DND-41 (cell line): ENCODE data around the gene DDX31.

Experiments
- ATAC-seq: fragments of 200-7000 bp; cut with Tn5 transposase; 3 replicates; pipeline ENCODE4 v1.9.1; 2021; ENCODE audit warnings: low read depth; ENCODE audit not compliant: insufficient read depth
- DNase-seq: peaks from one replicate; pipeline ENCODE4 v3.0.0-alpha.2; 2020
- H2AFZ ChIP-seq: 2 replicates; pipeline ENCODE4 v1.6.0; 2012; ENCODE audit warnings: low read depth, low read length
- H3K27ac ChIP-seq: 2 replicates; pipeline ENCODE4 v1.5.1; 2012; ENCODE audit warnings: low read length, inconsistent platforms
- H3K27me3 ChIP-seq: fragments of 200-600 bp; sonication (generic); 2 replicates; pipeline ENCODE4 v1.6.0; 2012; ENCODE audit warnings: low read length, mild to moderate bottlenecking, inconsistent platforms; ENCODE audit not compliant: insufficient read depth, poor library complexity
- H3K36me3 ChIP-seq: 2 replicates; pipeline ENCODE4 v1.5.1; 2012; ENCODE audit warnings: low read length, inconsistent platforms; ENCODE audit not compliant: insufficient read depth
- H3K4me1 ChIP-seq: 2 replicates; pipeline ENCODE4 v1.5.1; 2012; ENCODE audit warnings: mild to moderate bottlenecking, low read length; ENCODE audit not compliant: insufficient read depth
- H3K4me2 ChIP-seq: 2 replicates; pipeline ENCODE4 v1.6.0; 2012; ENCODE audit warnings: mild to moderate bottlenecking, moderate library complexity, low read length, inconsistent platforms; ENCODE audit not compliant: insufficient read depth
- H3K4me3 ChIP-seq, 2 experiments: fragments of 200-600 bp in 1 of 2; shearing (Covaris generic) in 1 of 2; 2 replicates each; pipeline ENCODE4 v1.5.1; 2012 to 2016; ENCODE audit warnings: inconsistent platforms in 2 of 2, low read length in 2 of 2, mild to moderate bottlenecking in 2 of 2, low read depth in 1 of 2, moderate library complexity in 1 of 2
- H3K79me2 ChIP-seq: 2 replicates; pipeline ENCODE4 v1.6.0; 2012; ENCODE audit warnings: low read length, inconsistent platforms; ENCODE audit not compliant: insufficient read depth
- H3K9ac ChIP-seq: 2 replicates; pipeline ENCODE4 v1.6.0; 2012; ENCODE audit warnings: low read depth, mild to moderate bottlenecking, inconsistent platforms, low read length, moderate library complexity
- H3K9me3 ChIP-seq: 2 replicates; pipeline ENCODE4 v1.5.1; 2012; ENCODE audit warnings: low read length, moderate library complexity, mild to moderate bottlenecking, inconsistent platforms; ENCODE audit not compliant: insufficient read depth, severe bottlenecking
- H4K20me1 ChIP-seq: 2 replicates; pipeline ENCODE4 v1.6.0; 2012; ENCODE audit warnings: low read length; ENCODE audit not compliant: insufficient read depth
- EZH2 ChIP-seq: IDR thresholded peaks from 3 replicates; pipeline ENCODE4 v1.6.1; 2012; ENCODE audit warnings: borderline replicate concordance, low read depth, mild to moderate bottlenecking, moderate library complexity, low read length, inconsistent platforms; ENCODE audit not compliant: severe bottlenecking
- TF ChIP-seq, protein P1 (sequence below): IDR thresholded peaks from 2 replicates; pipeline ENCODE4 v1.5.1; 2012; ENCODE audit warnings: borderline replicate concordance, low read length, moderate library complexity, mild to moderate bottlenecking; ENCODE audit not compliant: poor library complexity, severe bottlenecking; ENCODE audit errors: extremely low read depth

DDX31 gene

DNA sequence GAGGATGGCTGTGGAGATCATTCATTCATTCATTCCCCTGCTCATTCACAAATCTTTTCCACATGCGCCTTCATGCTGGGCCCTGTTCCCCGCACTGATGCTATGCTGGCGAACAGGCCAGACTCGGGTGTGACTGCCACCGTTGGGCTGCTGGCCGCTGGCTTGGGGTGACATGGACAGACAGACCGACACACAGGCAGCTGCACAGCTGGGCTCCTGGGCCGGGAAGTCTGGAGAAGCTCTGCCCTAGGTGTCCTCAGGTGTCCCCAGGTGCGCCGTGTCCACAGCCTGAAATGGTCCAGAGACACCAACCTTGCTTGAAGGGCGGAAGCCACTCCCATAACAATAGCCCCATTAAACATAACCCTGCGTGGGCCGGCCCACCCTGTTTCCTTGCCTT, 122.3 kb downstream of the DDX31 start:
- no peak overlapping the region for H3K27ac ChIP-seq
- peaks cover 5% of the 10 kb centered on the region; the same call in 1 of the 2 replicates for H4K20me1 ChIP-seq
- no peaks in the 10 kb centered on the region for H3K36me3 ChIP-seq
- no peaks in the 10 kb centered on the region for H3K9me3 ChIP-seq
- TF ChIP-seq EZH2, result no peak
- TF ChIP-seq, protein P1, sequence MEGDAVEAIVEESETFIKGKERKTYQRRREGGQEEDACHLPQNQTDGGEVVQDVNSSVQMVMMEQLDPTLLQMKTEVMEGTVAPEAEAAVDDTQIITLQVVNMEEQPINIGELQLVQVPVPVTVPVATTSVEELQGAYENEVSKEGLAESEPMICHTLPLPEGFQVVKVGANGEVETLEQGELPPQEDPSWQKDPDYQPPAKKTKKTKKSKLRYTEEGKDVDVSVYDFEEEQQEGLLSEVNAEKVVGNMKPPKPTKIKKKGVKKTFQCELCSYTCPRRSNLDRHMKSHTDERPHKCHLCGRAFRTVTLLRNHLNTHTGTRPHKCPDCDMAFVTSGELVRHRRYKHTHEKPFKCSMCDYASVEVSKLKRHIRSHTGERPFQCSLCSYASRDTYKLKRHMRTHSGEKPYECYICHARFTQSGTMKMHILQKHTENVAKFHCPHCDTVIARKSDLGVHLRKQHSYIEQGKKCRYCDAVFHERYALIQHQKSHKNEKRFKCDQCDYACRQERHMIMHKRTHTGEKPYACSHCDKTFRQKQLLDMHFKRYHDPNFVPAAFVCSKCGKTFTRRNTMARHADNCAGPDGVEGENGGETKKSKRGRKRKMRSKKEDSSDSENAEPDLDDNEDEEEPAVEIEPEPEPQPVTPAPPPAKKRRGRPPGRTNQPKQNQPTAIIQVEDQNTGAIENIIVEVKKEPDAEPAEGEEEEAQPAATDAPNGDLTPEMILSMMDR, result no peak
- no peaks in the 10 kb centered on the region for H3K4me1 ChIP-seq
- DNase-seq (no peak), ATAC-seq (no peak)
- no peak overlapping the region for H3K9ac ChIP-seq
- no peak overlapping the region for H3K4me3 ChIP-seq
- no peaks in the 10 kb centered on the region for H3K27me3 ChIP-seq
- H3K79me2 ChIP-seq, result no peaks in the 10 kb centered on the region
- no peak overlapping the region for H2AFZ ChIP-seq
- no peak overlapping the region for H3K4me2 ChIP-seq

DNA sequence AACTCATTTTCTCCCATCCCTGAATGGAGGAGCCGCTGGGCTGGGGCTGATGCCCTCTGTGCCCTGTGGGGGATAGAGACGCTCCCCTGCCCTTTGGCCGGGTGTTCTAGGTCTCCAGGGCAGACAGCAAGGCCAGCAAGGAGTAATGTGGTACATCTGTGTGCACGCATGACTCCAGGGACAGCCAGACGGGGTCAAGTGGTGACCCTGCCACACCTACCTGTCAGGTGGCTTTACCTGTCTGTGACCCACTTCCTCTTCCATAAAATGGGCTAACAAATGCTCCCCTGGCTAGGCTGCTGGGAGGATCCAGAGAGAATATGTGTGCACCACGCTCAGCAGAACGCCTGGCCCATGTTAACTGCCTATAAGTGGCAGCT, 122.7 kb downstream of the DDX31 start:
- TF ChIP-seq, protein P1, result no peak
- no peak for TF ChIP-seq EZH2
- Histone ChIP-seq H4K20me1 (peaks cover 5% of the 10 kb centered on the region), H3K9me3 (no peaks in the 10 kb centered on the region), H3K27me3 (no peaks in the 10 kb centered on the region), H3K79me2 (no peaks in the 10 kb centered on the region), H3K4me1 (no peaks in the 10 kb centered on the region), H2AFZ (no peak overlapping the region), H3K27ac (no peak overlapping the region), H3K4me3 (no peak overlapping the region), H3K4me2 (no peak overlapping the region), H3K9ac (no peak overlapping the region), H3K36me3 (no peaks in the 10 kb centered on the region)
- DNase-seq (no peak), ATAC-seq (no peak)

DNA sequence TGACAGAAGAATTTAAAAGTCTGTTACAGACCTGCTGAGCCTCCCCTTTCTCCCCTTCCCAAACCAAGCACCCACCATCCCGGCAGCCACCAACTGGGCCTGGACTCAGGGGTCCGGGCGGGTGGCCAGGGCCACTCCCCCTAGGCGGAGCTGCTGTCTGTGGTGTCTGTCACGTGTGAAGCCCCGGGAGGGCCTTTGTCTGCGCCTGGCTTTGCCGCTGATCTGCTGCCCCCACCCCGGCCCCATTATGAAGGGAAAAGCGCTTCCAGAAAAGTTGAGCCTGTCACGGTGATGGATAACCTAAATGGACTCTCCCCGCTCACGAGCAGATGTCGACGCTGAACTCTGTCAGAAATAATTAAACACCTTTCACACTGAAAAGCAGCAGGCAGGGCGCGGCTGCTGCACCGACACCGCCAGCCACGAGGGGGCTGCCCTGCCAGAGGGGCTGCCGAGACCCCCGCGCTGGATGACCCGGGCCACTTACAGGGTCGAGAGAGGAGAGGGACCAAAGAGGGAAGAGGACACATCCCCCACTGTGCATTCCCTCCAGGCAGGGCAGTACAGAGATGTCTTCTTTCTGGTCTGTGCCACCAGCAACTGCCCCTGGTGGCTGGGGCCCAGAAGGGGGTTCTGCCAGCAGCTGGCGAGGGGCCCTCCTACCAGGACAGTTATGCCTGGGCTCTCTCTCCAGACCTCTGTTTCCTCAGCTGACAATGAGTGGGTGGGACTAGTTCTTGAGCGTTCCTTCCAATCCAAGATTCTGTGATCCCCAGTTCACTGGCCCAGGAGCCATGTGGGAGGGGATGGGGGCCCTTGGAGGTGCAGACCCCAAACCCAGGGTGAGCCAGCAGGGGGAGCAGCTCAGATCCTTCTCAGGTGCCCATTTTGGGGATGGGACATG, 123.4 kb downstream of the DDX31 start:
- peak; percentile 5 for DNase-seq
- H3K27me3 ChIP-seq, result no peaks in the 10 kb centered on the region
- no peaks in the 10 kb centered on the region for H3K4me1 ChIP-seq
- no peak; the same call in 2 of the 3 replicates for ATAC-seq
- no peak overlapping the region for H3K9ac ChIP-seq
- H4K20me1 ChIP-seq, result peaks cover 5% of the 10 kb centered on the region
- no peak overlapping the region for H3K4me2 ChIP-seq
- H3K9me3 ChIP-seq, result no peaks in the 10 kb centered on the region
- H3K27ac ChIP-seq, result no peak overlapping the region
- H3K36me3 ChIP-seq, result no peaks in the 10 kb centered on the region
- no peaks in the 10 kb centered on the region for H3K79me2 ChIP-seq
- no peak overlapping the region for H2AFZ ChIP-seq
- TF ChIP-seq, protein P1, result peak; percentile 35
- no peak for TF ChIP-seq EZH2
- H3K4me3 ChIP-seq, result no peak overlapping the region
